Midbrain (tissue), 1 donor: ENCODE data around the gene GNG2.

Source experiments
- DNase-seq: peaks from one replicate; lab custom pipeline; 2025; lab: John Stamatoyannopoulos, UW

The GNG2 gene

GRCh38 chr14:51855234-51855633 lies 5.2 kb upstream of the GNG2 start:
- no peak for DNase-seq

GRCh38 chr14:51856792-51857296 lies 3.6 kb upstream of the GNG2 start:
- no peak for DNase-seq

GRCh38 chr14:51859131-51859530 lies 1.3 kb upstream of the GNG2 start:
- DNase-seq: no peak

- DNase-seq: no peak
Measured at GRCh38 chr14:51860825-51861499, 550 bp downstream of the GNG2 start.

- DNase-seq: no peak
Measured at GRCh38 chr14:51862176-51862796, 1.9 kb downstream of the GNG2 start.

- DNase-seq: no peak
Measured at GRCh38 chr14:51862860-51863259, 2.4 kb downstream of the GNG2 start.

- DNase-seq: no peak
Measured at GRCh38 chr14:51865953-51866747, 5.7 kb downstream of the GNG2 start.

- no peak for DNase-seq
Measured at GRCh38 chr14:51867741-51868140, 7.3 kb downstream of the GNG2 start.

- no peak for DNase-seq
Measured at GRCh38 chr14:51868405-51868804, 8.0 kb downstream of the GNG2 start.

GRCh38 chr14:51869411-51870100 lies 9.1 kb downstream of the GNG2 start:
- no peak for DNase-seq

- no peak for DNase-seq
Measured at GRCh38 chr14:51870606-51871005, 10.2 kb downstream of the GNG2 start.

GRCh38 chr14:51871846-51872245 lies 11.4 kb downstream of the GNG2 start:
- DNase-seq: no peak

GRCh38 chr14:51872396-51872795 lies 12.0 kb downstream of the GNG2 start:
- DNase-seq: no peak

GRCh38 chr14:51873221-51873893 lies 12.9 kb downstream of the GNG2 start:
- DNase-seq: no peak

GRCh38 chr14:51877810-51878209 lies 17.4 kb downstream of the GNG2 start:
- DNase-seq: no peak

GRCh38 chr14:51879170-51879569 lies 18.8 kb downstream of the GNG2 start:
- DNase-seq: no peak

- no peak for DNase-seq
Measured at GRCh38 chr14:51880835-51881580, 20.6 kb downstream of the GNG2 start.

GRCh38 chr14:51881636-51882035 lies 21.2 kb downstream of the GNG2 start:
- DNase-seq: no peak

- no peak for DNase-seq
Measured at GRCh38 chr14:51883232-51883631, 22.8 kb downstream of the GNG2 start.

- DNase-seq: no peak
Measured at GRCh38 chr14:51884086-51884927, 23.9 kb downstream of the GNG2 start.
